ENCODE data around the gene PSMB7.

GRCh38 chr9:124462739-124463138, 47.5 kb upstream of the PSMB7 start:
- no peak for TF ChIP-seq POLR2A (IDR thresholded peaks at IDR 0.05)
- TF ChIP-seq, protein P1, sequence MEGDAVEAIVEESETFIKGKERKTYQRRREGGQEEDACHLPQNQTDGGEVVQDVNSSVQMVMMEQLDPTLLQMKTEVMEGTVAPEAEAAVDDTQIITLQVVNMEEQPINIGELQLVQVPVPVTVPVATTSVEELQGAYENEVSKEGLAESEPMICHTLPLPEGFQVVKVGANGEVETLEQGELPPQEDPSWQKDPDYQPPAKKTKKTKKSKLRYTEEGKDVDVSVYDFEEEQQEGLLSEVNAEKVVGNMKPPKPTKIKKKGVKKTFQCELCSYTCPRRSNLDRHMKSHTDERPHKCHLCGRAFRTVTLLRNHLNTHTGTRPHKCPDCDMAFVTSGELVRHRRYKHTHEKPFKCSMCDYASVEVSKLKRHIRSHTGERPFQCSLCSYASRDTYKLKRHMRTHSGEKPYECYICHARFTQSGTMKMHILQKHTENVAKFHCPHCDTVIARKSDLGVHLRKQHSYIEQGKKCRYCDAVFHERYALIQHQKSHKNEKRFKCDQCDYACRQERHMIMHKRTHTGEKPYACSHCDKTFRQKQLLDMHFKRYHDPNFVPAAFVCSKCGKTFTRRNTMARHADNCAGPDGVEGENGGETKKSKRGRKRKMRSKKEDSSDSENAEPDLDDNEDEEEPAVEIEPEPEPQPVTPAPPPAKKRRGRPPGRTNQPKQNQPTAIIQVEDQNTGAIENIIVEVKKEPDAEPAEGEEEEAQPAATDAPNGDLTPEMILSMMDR (IDR thresholded peaks at IDR 0.05), result no peak
- no peak for TF ChIP-seq POLR2AphosphoS5 (IDR thresholded peaks at IDR 0.05)
